Measurements from ENCODE around the gene ZNF101. TPM values are rescaled to one million over a fixed set of nuclear protein-coding genes. Genes with fewer than 3 reads are reported as not detected.

ZNF101 gene
- total RNA-seq, 4 donors from 2014 or later, result 7.2 to 13.6 (median 7.8) TPM

GRCh38 chr19:19649155-19649554 is 19.5 kb upstream of the ZNF101 start:
- H3K9me3 ChIP-seq, result no peaks in the 10 kb centered on the region
- H3K4me3 ChIP-seq, result no peak overlapping the region
- TF ChIP-seq CTCF (IDR thresholded peaks at IDR 0.05) (no peak), EP300 (IDR thresholded peaks at IDR 0.05) (no peak), POLR2AphosphoS5 (IDR thresholded peaks at IDR 0.05) (no peak), POLR2A (IDR thresholded peaks at IDR 0.05) (no peak)
- H3K4me1 ChIP-seq, result peaks cover under 1% of the 10 kb centered on the region
- WGBS, result 92% methylated on average over 6 of the region's 6 CpGs
- no peak overlapping the region for H3K27ac ChIP-seq
- H3K27me3 ChIP-seq, result no peaks in the 10 kb centered on the region
- H3K36me3 ChIP-seq, result peaks cover 89% of the 10 kb centered on the region
- no peak for DNase-seq (ENCODE audit: low spot score in 2 of 2)

- peak in 1 of 2 donors; percentile 52 for DNase-seq (ENCODE audit: low spot score in 2 of 2)
- no peaks in the 10 kb centered on the region for H3K4me1 ChIP-seq
- no peak overlapping the region for H3K4me3 ChIP-seq
- H3K9me3 ChIP-seq, result no peaks in the 10 kb centered on the region
- TF ChIP-seq POLR2AphosphoS5 (IDR thresholded peaks at IDR 0.05) (no peak), CTCF (IDR thresholded peaks at IDR 0.05) (no peak), EP300 (IDR thresholded peaks at IDR 0.05) (no peak), POLR2A (IDR thresholded peaks at IDR 0.05) (no peak)
- peaks cover 90% of the 10 kb centered on the region for H3K36me3 ChIP-seq
- WGBS, result 96% methylated on average over 15 of the region's 22 CpGs
- no peak overlapping the region for H3K27ac ChIP-seq
- no peaks in the 10 kb centered on the region for H3K27me3 ChIP-seq
These were observed 19.1 kb upstream of the ZNF101 start for GRCh38 chr19:19649580-19649995.

- Histone ChIP-seq H3K27me3 (no peaks in the 10 kb centered on the region), H3K36me3 (peaks cover 92% of the 10 kb centered on the region), H3K27ac (no peak overlapping the region), H3K4me1 (no peaks in the 10 kb centered on the region), H3K4me3 (no peak overlapping the region), H3K9me3 (no peaks in the 10 kb centered on the region)
- DNase-seq (ENCODE audit: low spot score in 2 of 2), result no peak
- 98% methylated on average over 9 of the region's 9 CpGs for WGBS
- TF ChIP-seq EP300 (IDR thresholded peaks at IDR 0.05) (no peak), POLR2A (IDR thresholded peaks at IDR 0.05) (no peak), POLR2AphosphoS5 (IDR thresholded peaks at IDR 0.05) (no peak), CTCF (IDR thresholded peaks at IDR 0.05) (no peak)
These were observed 18.3 kb upstream of the ZNF101 start for GRCh38 chr19:19650331-19650730.

GRCh38 chr19:19651076-19651475 is 17.6 kb upstream of the ZNF101 start:
- TF ChIP-seq POLR2A (IDR thresholded peaks at IDR 0.05) (no peak), EP300 (IDR thresholded peaks at IDR 0.05) (no peak), CTCF (IDR thresholded peaks at IDR 0.05) (no peak)
- no peak overlapping the region for H3K27ac ChIP-seq
- WGBS, result 74% methylated on average over 9 of the region's 13 CpGs
- H3K4me1 ChIP-seq, result no peaks in the 10 kb centered on the region
- no peak overlapping the region for H3K4me3 ChIP-seq
- DNase-seq (ENCODE audit: low spot score in 2 of 2), result no peak
- no peaks in the 10 kb centered on the region for H3K27me3 ChIP-seq
- H3K9me3 ChIP-seq, result no peaks in the 10 kb centered on the region
- H3K36me3 ChIP-seq, result peaks cover 92% of the 10 kb centered on the region

DNA sequence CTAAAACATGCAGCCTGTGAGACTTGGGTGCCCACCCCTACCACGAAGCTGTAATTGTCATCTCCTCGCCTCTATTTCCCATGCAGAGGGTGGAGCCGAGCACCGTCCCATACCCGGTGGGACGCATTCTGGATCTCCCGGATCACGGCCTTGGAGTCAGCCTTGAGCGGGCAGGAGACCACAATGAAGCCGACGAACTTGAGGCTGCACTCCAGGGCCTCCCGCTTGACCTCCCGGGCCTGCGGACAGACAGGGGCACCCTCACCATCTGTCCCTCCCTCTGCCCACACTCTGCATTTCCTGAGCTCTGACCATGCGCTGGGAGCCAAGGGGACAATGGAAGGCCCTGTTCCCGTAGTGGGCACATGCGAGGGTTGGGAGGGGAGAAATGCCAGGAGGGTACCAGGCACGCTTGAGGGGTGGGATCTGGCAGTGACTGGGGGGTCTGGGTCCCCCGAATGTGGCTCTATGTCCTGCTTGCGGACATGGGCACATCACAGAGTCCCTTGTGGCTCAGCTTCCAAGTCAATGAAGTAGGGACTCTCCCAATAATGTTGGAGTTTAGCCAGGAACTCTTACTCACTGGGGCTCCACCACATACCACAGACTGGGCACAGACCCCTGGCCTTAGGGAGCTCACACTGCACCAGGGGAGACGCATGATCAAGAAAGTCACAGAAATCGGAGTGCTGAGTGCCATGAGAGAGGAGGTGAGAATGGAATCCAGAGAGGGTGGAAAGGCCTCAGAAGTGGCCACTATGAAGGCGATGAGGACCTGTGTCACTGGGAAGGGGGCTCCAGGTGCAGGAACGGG is 15.9 kb upstream of the ZNF101 start:
- no peaks in the 10 kb centered on the region for H3K27me3 ChIP-seq
- H3K27ac ChIP-seq, result no peak overlapping the region
- TF ChIP-seq EP300 (IDR thresholded peaks at IDR 0.05) (no peak), POLR2A (IDR thresholded peaks at IDR 0.05) (no peak)
- no peak overlapping the region for H3K4me3 ChIP-seq
- 90% methylated on average over 21 of the region's 24 CpGs for WGBS
- no peaks in the 10 kb centered on the region for H3K9me3 ChIP-seq
- H3K36me3 ChIP-seq, result peaks cover 92% of the 10 kb centered on the region
- DNase-seq (ENCODE audit: low spot score in 2 of 2), result peak in 1 of 2 donors; percentile 60
- H3K4me1 ChIP-seq, result no peaks in the 10 kb centered on the region

All from suprapubic skin (tissue), 4 donors.